Large intestine (tissue), 3 donors: ENCODE results near the gene RBM15B. TPM values are rescaled to one million over a fixed set of nuclear protein-coding genes. Genes with fewer than 3 reads are reported as not detected.
A peak's percentile ranks its signal among the peaks of the same experiment; 100 is the strongest.

ENCODE experiments used
- DNase-seq, 2 donors: peaks; one replicate each; pipeline versions ENCODE4 v3.0.0 to v3.0.0-alpha.2; 2013
- H3K27ac ChIP-seq: one replicate; pipeline ENCODE4 v1.5.1; 2013; ENCODE audit warnings: low read length
- H3K27me3 ChIP-seq: 2 replicates; pipeline ENCODE4 v1.6.1; 2013; ENCODE audit warnings: low read length; ENCODE audit not compliant: control insufficient read depth, insufficient read depth
- H3K36me3 ChIP-seq: 2 replicates; pipeline ENCODE4 v1.6.1; 2013; ENCODE audit warnings: low read length; ENCODE audit not compliant: control insufficient read depth, insufficient read depth
- H3K4me1 ChIP-seq: one replicate; pipeline ENCODE4 v1.6.1; 2013; ENCODE audit warnings: low read length; ENCODE audit not compliant: control insufficient read depth, insufficient read depth
- H3K4me3 ChIP-seq: one replicate; pipeline ENCODE4 v1.5.1; 2013; ENCODE audit warnings: low read length
- H3K9me3 ChIP-seq: one replicate; pipeline ENCODE4 v1.6.1; 2013; ENCODE audit warnings: mild to moderate bottlenecking, low read depth, low read length, moderate library complexity; ENCODE audit not compliant: control insufficient read depth
- WGBS: methylation state at CpG from one replicate; pipeline ENCODE4 v1.1.5; 2013; ENCODE audit warnings: low lambda C conversion rate; ENCODE audit not compliant: insufficient coverage; 5-methylcytosine and 5-hydroxymethylcytosine counted together
- polyA plus RNA-seq: library from polyadenylated mRNA; unstranded; fragments of 120-200 nt; gene quantifications from one replicate; pipeline ENCODE4 v1.2.1, GENCODE V29; 2013

The RBM15B gene
- polyA plus RNA-seq, 1 donor = 23.5 TPM

- DNase-seq = no peak
- WGBS = no CpG with 5 or more reads among the region's 4 CpGs
- Histone ChIP-seq H3K27me3 (no peaks in the 10 kb centered on the region), H3K4me3 (no peak overlapping the region), H3K27ac (no peak overlapping the region), H3K9me3 (no peaks in the 10 kb centered on the region), H3K4me1 (no peaks in the 10 kb centered on the region), H3K36me3 (peaks cover 51% of the 10 kb centered on the region)
Observed at GRCh38 chr3:51401735-51402134, 10.7 kb downstream of the RBM15B start.

GRCh38 chr3:51403675-51404074, 12.6 kb downstream of the RBM15B start:
- Histone ChIP-seq H3K9me3 (no peaks in the 10 kb centered on the region), H3K4me1 (no peaks in the 10 kb centered on the region), H3K27me3 (no peaks in the 10 kb centered on the region), H3K36me3 (peaks cover 41% of the 10 kb centered on the region), H3K27ac (no peak overlapping the region), H3K4me3 (no peak overlapping the region)
- no peak for DNase-seq

- no peaks in the 10 kb centered on the region for H3K9me3 ChIP-seq
- no peak overlapping the region for H3K27ac ChIP-seq
- H3K4me3 ChIP-seq = no peak overlapping the region
- DNase-seq = no peak
- H3K4me1 ChIP-seq = no peaks in the 10 kb centered on the region
- no peaks in the 10 kb centered on the region for H3K27me3 ChIP-seq
- H3K36me3 ChIP-seq = peaks cover 35% of the 10 kb centered on the region
- WGBS = no CpG with 5 or more reads among the region's 2 CpGs
Observed at GRCh38 chr3:51408021-51408420, 16.9 kb downstream of the RBM15B start.

GRCh38 chr3:51408813-51409212, 17.7 kb downstream of the RBM15B start:
- Histone ChIP-seq H3K9me3 (no peaks in the 10 kb centered on the region), H3K4me1 (no peaks in the 10 kb centered on the region), H3K27ac (no peak overlapping the region), H3K27me3 (no peaks in the 10 kb centered on the region), H3K4me3 (no peak overlapping the region), H3K36me3 (peaks cover 40% of the 10 kb centered on the region)
- no CpG with 5 or more reads among the region's 2 CpGs for WGBS
- no peak for DNase-seq

GRCh38 chr3:51422211-51422610, 31.1 kb downstream of the RBM15B start:
- H3K4me1 ChIP-seq = no peaks in the 10 kb centered on the region
- no peak overlapping the region for H3K4me3 ChIP-seq
- WGBS = 100% methylated on average over 1 of the region's 3 CpGs
- no peaks in the 10 kb centered on the region for H3K9me3 ChIP-seq
- H3K27ac ChIP-seq = no peak overlapping the region
- H3K36me3 ChIP-seq = peaks cover 40% of the 10 kb centered on the region
- no peaks in the 10 kb centered on the region for H3K27me3 ChIP-seq
- no peak for DNase-seq

- 20% methylated on average over 1 of the region's 4 CpGs for WGBS
- DNase-seq = peak; percentile 42 to 71
- no peaks in the 10 kb centered on the region for H3K4me1 ChIP-seq
- peaks cover 35% of the 10 kb centered on the region for H3K36me3 ChIP-seq
- no peaks in the 10 kb centered on the region for H3K27me3 ChIP-seq
- H3K27ac ChIP-seq = no peak overlapping the region
- no peaks in the 10 kb centered on the region for H3K9me3 ChIP-seq
- H3K4me3 ChIP-seq = no peak overlapping the region
Observed at GRCh38 chr3:51426921-51427320, 35.8 kb downstream of the RBM15B start.

GRCh38 chr3:51429138-51429537, 38.1 kb downstream of the RBM15B start:
- Histone ChIP-seq H3K27ac (no peak overlapping the region), H3K9me3 (no peaks in the 10 kb centered on the region), H3K4me1 (no peaks in the 10 kb centered on the region), H3K36me3 (peaks cover 34% of the 10 kb centered on the region), H3K27me3 (no peaks in the 10 kb centered on the region), H3K4me3 (no peak overlapping the region)
- WGBS = 90% methylated on average over 2 of the region's 3 CpGs
- DNase-seq = no peak

- DNase-seq = no peak
- H3K36me3 ChIP-seq = peaks cover 26% of the 10 kb centered on the region
- H3K27me3 ChIP-seq = no peaks in the 10 kb centered on the region
- no peaks in the 10 kb centered on the region for H3K9me3 ChIP-seq
- no peak overlapping the region for H3K27ac ChIP-seq
- no peak overlapping the region for H3K4me3 ChIP-seq
- WGBS = 95% methylated on average over 2 of the region's 5 CpGs
- H3K4me1 ChIP-seq = no peaks in the 10 kb centered on the region
Observed at GRCh38 chr3:51434110-51434509, 43.0 kb downstream of the RBM15B start.

GRCh38 chr3:51434746-51435327, 43.8 kb downstream of the RBM15B start:
- Histone ChIP-seq H3K27me3 (no peaks in the 10 kb centered on the region), H3K4me3 (no peak overlapping the region), H3K36me3 (peaks cover 26% of the 10 kb centered on the region), H3K9me3 (no peaks in the 10 kb centered on the region), H3K4me1 (no peaks in the 10 kb centered on the region), H3K27ac (no peak overlapping the region)
- DNase-seq = peak; percentile 31 to 44

GRCh38 chr3:51436998-51437639, 46.0 kb downstream of the RBM15B start:
- Histone ChIP-seq H3K27me3 (no peaks in the 10 kb centered on the region), H3K4me1 (no peaks in the 10 kb centered on the region), H3K4me3 (no peak overlapping the region), H3K36me3 (peaks cover 31% of the 10 kb centered on the region), H3K9me3 (no peaks in the 10 kb centered on the region), H3K27ac (no peak overlapping the region)
- no CpG with 5 or more reads among the region's 8 CpGs for WGBS
- no peak for DNase-seq
